ENCODE results near the gene DIRAS1. TPM values are rescaled to one million over a fixed set of nuclear protein-coding genes. Genes with fewer than 3 reads are reported as not detected.

The DIRAS1 gene
- total RNA-seq, 2 experiments from 2014 or later: not detected

- Mint-ChIP-seq H3K9me3 (ENCODE audit: low read depth) (no peaks in the 10 kb centered on the region), H3K27ac (no peak overlapping the region), H3K4me3 (no peak overlapping the region), H3K36me3 (peaks cover 14% of the 10 kb centered on the region), H3K4me1 (peaks cover 8% of the 10 kb centered on the region), H3K27me3 (no peaks in the 10 kb centered on the region)
- ATAC-seq (no peak), DNase-seq (no peak)
- CTCF ChIA-PET: no interaction called here
Measured at GRCh38 chr19:2761309-2761677, 40.1 kb upstream of the DIRAS1 start.

GRCh38 chr19:2759965-2760364 is 38.8 kb upstream of the DIRAS1 start:
- Mint-ChIP-seq H3K27ac (no peak overlapping the region), H3K9me3 (ENCODE audit: low read depth) (no peaks in the 10 kb centered on the region), H3K27me3 (no peaks in the 10 kb centered on the region), H3K36me3 (peaks cover 10% of the 10 kb centered on the region), H3K4me3 (no peak overlapping the region), H3K4me1 (peaks cover 8% of the 10 kb centered on the region)
- ATAC-seq: no peak
- no peak for DNase-seq
- CTCF ChIA-PET: interaction anchor here (1.4 kb wide), 1 partner anchor 11 kb away, joined by 6 read pairs; no protein-coding TSS in a partner anchor

- H3K9me3 Mint-ChIP-seq (ENCODE audit: low read depth): no peaks in the 10 kb centered on the region
- CTCF ChIA-PET: interaction anchor here (0.7 to 1.4 kb wide), 2 partner anchors 10 to 18 kb away, joined by 3 to 6 read pairs; no protein-coding TSS in a partner anchor
- peaks cover 8% of the 10 kb centered on the region for H3K4me1 Mint-ChIP-seq
- DNase-seq: no peak
- peaks cover 10% of the 10 kb centered on the region for H3K36me3 Mint-ChIP-seq
- no peaks in the 10 kb centered on the region for H3K27me3 Mint-ChIP-seq
- H3K27ac Mint-ChIP-seq: no peak overlapping the region
- H3K4me3 Mint-ChIP-seq: no peak overlapping the region
- ATAC-seq: no peak
Measured at GRCh38 chr19:2759362-2759761, 38.2 kb upstream of the DIRAS1 start.

- ATAC-seq (no peak), DNase-seq (no peak)
- no peak overlapping the region for H3K4me3 Mint-ChIP-seq
- no peak overlapping the region for H3K27ac Mint-ChIP-seq
- CTCF ChIA-PET: interaction anchor here (0.7 to 1.4 kb wide), 2 partner anchors 10 to 19 kb away, joined by 3 to 6 read pairs; no protein-coding TSS in a partner anchor
- H3K9me3 Mint-ChIP-seq (ENCODE audit: low read depth): no peaks in the 10 kb centered on the region
- H3K36me3 Mint-ChIP-seq: peaks cover 10% of the 10 kb centered on the region
- H3K27me3 Mint-ChIP-seq: no peaks in the 10 kb centered on the region
- H3K4me1 Mint-ChIP-seq: peaks cover 8% of the 10 kb centered on the region
Measured at GRCh38 chr19:2758601-2759313, 37.6 kb upstream of the DIRAS1 start.

GRCh38 chr19:2756921-2757881 is 36.0 kb upstream of the DIRAS1 start:
- CTCF ChIA-PET: no interaction called here
- Mint-ChIP-seq H3K9me3 (ENCODE audit: low read depth) (no peaks in the 10 kb centered on the region), H3K4me1 (peaks cover 8% of the 10 kb centered on the region), H3K27ac (no peak overlapping the region), H3K36me3 (peaks cover 9% of the 10 kb centered on the region), H3K4me3 (no peak overlapping the region), H3K27me3 (no peaks in the 10 kb centered on the region)
- DNase-seq: no peak
- ATAC-seq: no peak

GRCh38 chr19:2756477-2756876 is 35.3 kb upstream of the DIRAS1 start:
- no peak for DNase-seq
- Mint-ChIP-seq H3K4me3 (no peak overlapping the region), H3K9me3 (ENCODE audit: low read depth) (no peaks in the 10 kb centered on the region), H3K27me3 (no peaks in the 10 kb centered on the region), H3K27ac (no peak overlapping the region), H3K36me3 (peaks cover 8% of the 10 kb centered on the region), H3K4me1 (peaks cover 8% of the 10 kb centered on the region)
- no peak for ATAC-seq
- CTCF ChIA-PET: interaction anchor here (1.1 kb wide), 1 partner anchor 108 kb away, joined by 3 read pairs; no protein-coding TSS in a partner anchor

GRCh38 chr19:2755811-2756210 is 34.6 kb upstream of the DIRAS1 start:
- DNase-seq (no peak), ATAC-seq (no peak)
- CTCF ChIA-PET: interaction anchor here (1.1 kb wide), 1 partner anchor 107 kb away, joined by 3 read pairs; no protein-coding TSS in a partner anchor
- H3K36me3 Mint-ChIP-seq: peaks cover 8% of the 10 kb centered on the region
- H3K4me1 Mint-ChIP-seq: peaks cover 8% of the 10 kb centered on the region
- H3K27ac Mint-ChIP-seq: no peak overlapping the region
- H3K9me3 Mint-ChIP-seq (ENCODE audit: low read depth): no peaks in the 10 kb centered on the region
- H3K27me3 Mint-ChIP-seq: no peaks in the 10 kb centered on the region
- H3K4me3 Mint-ChIP-seq: no peak overlapping the region

- ATAC-seq (no peak), DNase-seq (no peak)
- Mint-ChIP-seq H3K9me3 (ENCODE audit: low read depth) (no peaks in the 10 kb centered on the region), H3K27me3 (no peaks in the 10 kb centered on the region), H3K4me3 (no peak overlapping the region), H3K4me1 (peaks cover 8% of the 10 kb centered on the region), H3K36me3 (peaks cover 8% of the 10 kb centered on the region), H3K27ac (no peak overlapping the region)
- CTCF ChIA-PET: interaction anchor here (1.1 kb wide), 1 partner anchor 107 kb away, joined by 3 read pairs; no protein-coding TSS in a partner anchor
Measured at GRCh38 chr19:2755448-2755705, 34.2 kb upstream of the DIRAS1 start.

- Mint-ChIP-seq H3K4me3 (no peak overlapping the region), H3K27me3 (no peaks in the 10 kb centered on the region), H3K27ac (no peak overlapping the region), H3K9me3 (ENCODE audit: low read depth) (no peaks in the 10 kb centered on the region), H3K36me3 (peaks cover 6% of the 10 kb centered on the region), H3K4me1 (peaks cover 6% of the 10 kb centered on the region)
- CTCF ChIA-PET: no interaction called here
- no peak for ATAC-seq
- no peak for DNase-seq
Measured at GRCh38 chr19:2754659-2755447, 33.7 kb upstream of the DIRAS1 start.

GRCh38 chr19:2751438-2751830 is 30.3 kb upstream of the DIRAS1 start:
- DNase-seq (no peak), ATAC-seq (no peak)
- no peak overlapping the region for H3K27ac Mint-ChIP-seq
- CTCF ChIA-PET: interaction anchor here (8.4 kb wide), 1 partner anchor 104 kb away, joined by 88 read pairs; no protein-coding TSS in a partner anchor
- no peak overlapping the region for H3K4me3 Mint-ChIP-seq
- no peaks in the 10 kb centered on the region for H3K27me3 Mint-ChIP-seq
- no peaks in the 10 kb centered on the region for H3K4me1 Mint-ChIP-seq
- no peaks in the 10 kb centered on the region for H3K9me3 Mint-ChIP-seq (ENCODE audit: low read depth)
- H3K36me3 Mint-ChIP-seq: no peaks in the 10 kb centered on the region

GRCh38 chr19:2750808-2751437 is 29.8 kb upstream of the DIRAS1 start:
- ATAC-seq (no peak), DNase-seq (no peak)
- Mint-ChIP-seq H3K27me3 (no peaks in the 10 kb centered on the region), H3K4me1 (no peaks in the 10 kb centered on the region), H3K36me3 (no peaks in the 10 kb centered on the region), H3K4me3 (no peak overlapping the region), H3K9me3 (ENCODE audit: low read depth) (no peaks in the 10 kb centered on the region), H3K27ac (no peak overlapping the region)
- CTCF ChIA-PET: interaction anchor here (1.2 to 8.4 kb wide), 3 partner anchors 49 to 126 kb away, joined by 3 to 88 read pairs (median 3); no protein-coding TSS in a partner anchor

GRCh38 chr19:2747349-2747748 is 26.2 kb upstream of the DIRAS1 start:
- Mint-ChIP-seq H3K9me3 (ENCODE audit: low read depth) (no peaks in the 10 kb centered on the region), H3K4me3 (no peak overlapping the region), H3K27me3 (peaks cover 8% of the 10 kb centered on the region), H3K36me3 (no peaks in the 10 kb centered on the region), H3K4me1 (no peaks in the 10 kb centered on the region), H3K27ac (no peak overlapping the region)
- no peak for DNase-seq
- CTCF ChIA-PET: interaction anchor here (0.8 to 8.4 kb wide), 2 partner anchors 85 to 100 kb away, joined by 3 to 88 read pairs; no protein-coding TSS in a partner anchor
- ATAC-seq: no peak

GRCh38 chr19:2744113-2744512 is 22.9 kb upstream of the DIRAS1 start:
- ATAC-seq (no peak), DNase-seq (no peak)
- Mint-ChIP-seq H3K27ac (no peak overlapping the region), H3K9me3 (ENCODE audit: low read depth) (no peaks in the 10 kb centered on the region), H3K4me1 (peaks cover 7% of the 10 kb centered on the region), H3K4me3 (no peak overlapping the region), H3K27me3 (peaks cover 12% of the 10 kb centered on the region), H3K36me3 (no peaks in the 10 kb centered on the region)
- CTCF ChIA-PET: no interaction called here

All from activated CD8-positive, alpha-beta memory T cell treated with anti-CD3 and anti-CD28 coated beads, Interleukin-2, amount 10 ng/mL, durations not matched to agents 7 days and 5 days (primary cell).